Osteocyte (in vitro differentiated cells): ENCODE data around the gene OR51B5. TPM values are rescaled to one million over a fixed set of nuclear protein-coding genes. Genes with fewer than 3 reads are reported as not detected.
"Not testable (repeated sequence)": the region's sequence is repeated elsewhere in the genome, so short reads cannot be mapped to it uniquely, and the experiment has no call there.

ENCODE experiments used
- DNase-seq: peaks from one replicate; pipeline ENCODE4 v3.0.0; 2021; ENCODE audit warnings: mixed read lengths; ENCODE audit not compliant: unreplicated experiment; ENCODE audit errors: extremely low spot score
- H3K27ac Mint-ChIP-seq: one replicate; pipeline ENCODE4 v1.8.0; 2021; ENCODE audit warnings: mild to moderate bottlenecking, mixed read lengths; ENCODE audit not compliant: unreplicated experiment
- H3K27me3 Mint-ChIP-seq: one replicate; pipeline ENCODE4 v1.8.0; 2021; ENCODE audit warnings: mixed read lengths; ENCODE audit not compliant: unreplicated experiment
- H3K36me3 Mint-ChIP-seq: one replicate; pipeline ENCODE4 v1.8.0; 2021; ENCODE audit warnings: mixed read lengths; ENCODE audit not compliant: unreplicated experiment
- H3K4me1 Mint-ChIP-seq: one replicate; pipeline ENCODE4 v1.8.0; 2021; ENCODE audit warnings: mixed read lengths; ENCODE audit not compliant: unreplicated experiment
- H3K4me3 Mint-ChIP-seq: one replicate; pipeline ENCODE4 v1.8.0; 2021; ENCODE audit warnings: mild to moderate bottlenecking, moderate library complexity, mixed read lengths; ENCODE audit not compliant: unreplicated experiment
- H3K9me3 Mint-ChIP-seq: one replicate; pipeline ENCODE4 v1.8.0; 2021; ENCODE audit warnings: mixed read lengths; ENCODE audit not compliant: unreplicated experiment
- total RNA-seq: library from RNA; stranded (reverse); gene quantifications from 2 replicates; pipeline ENCODE4 v1.2.1, GENCODE V29; 2021
- TF ChIP-seq, protein P1 (sequence below): fragments of 200-600 bp; sonication (generic); IDR thresholded peaks from 2 replicates; pipeline ENCODE4 v1.5.0; 2021; ENCODE audit warnings: antibody characterized with exemption, mild to moderate bottlenecking, moderate library complexity

The OR51B5 gene
- total RNA-seq, 1 donor from 2014 or later = not detected

DNA sequence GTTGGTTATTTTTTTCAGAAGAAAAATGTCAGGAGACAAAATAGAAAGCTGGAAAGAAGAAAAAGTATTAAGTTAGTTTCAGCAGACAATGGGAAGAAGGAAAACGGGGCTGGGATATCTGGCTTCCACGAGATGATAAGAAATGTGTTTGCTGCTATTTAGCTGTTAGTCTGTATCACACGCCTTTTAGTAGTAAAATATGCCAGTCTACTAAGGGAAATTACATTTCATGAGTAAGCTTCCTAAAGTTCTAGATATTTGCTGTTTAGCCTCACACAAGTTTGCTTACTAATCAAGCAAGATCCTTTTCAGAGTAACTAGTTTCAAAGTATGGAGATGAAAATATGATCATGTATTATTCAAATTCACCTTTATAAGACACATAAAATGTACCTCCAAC is 43.1 kb downstream of the OR51B5 start:
- DNase-seq = no peak
- no peak overlapping the region for H3K27ac Mint-ChIP-seq
- no peak overlapping the region for H3K4me3 Mint-ChIP-seq
- no peaks in the 10 kb centered on the region for H3K36me3 Mint-ChIP-seq
- no peaks in the 10 kb centered on the region for H3K4me1 Mint-ChIP-seq
- TF ChIP-seq, protein P1, sequence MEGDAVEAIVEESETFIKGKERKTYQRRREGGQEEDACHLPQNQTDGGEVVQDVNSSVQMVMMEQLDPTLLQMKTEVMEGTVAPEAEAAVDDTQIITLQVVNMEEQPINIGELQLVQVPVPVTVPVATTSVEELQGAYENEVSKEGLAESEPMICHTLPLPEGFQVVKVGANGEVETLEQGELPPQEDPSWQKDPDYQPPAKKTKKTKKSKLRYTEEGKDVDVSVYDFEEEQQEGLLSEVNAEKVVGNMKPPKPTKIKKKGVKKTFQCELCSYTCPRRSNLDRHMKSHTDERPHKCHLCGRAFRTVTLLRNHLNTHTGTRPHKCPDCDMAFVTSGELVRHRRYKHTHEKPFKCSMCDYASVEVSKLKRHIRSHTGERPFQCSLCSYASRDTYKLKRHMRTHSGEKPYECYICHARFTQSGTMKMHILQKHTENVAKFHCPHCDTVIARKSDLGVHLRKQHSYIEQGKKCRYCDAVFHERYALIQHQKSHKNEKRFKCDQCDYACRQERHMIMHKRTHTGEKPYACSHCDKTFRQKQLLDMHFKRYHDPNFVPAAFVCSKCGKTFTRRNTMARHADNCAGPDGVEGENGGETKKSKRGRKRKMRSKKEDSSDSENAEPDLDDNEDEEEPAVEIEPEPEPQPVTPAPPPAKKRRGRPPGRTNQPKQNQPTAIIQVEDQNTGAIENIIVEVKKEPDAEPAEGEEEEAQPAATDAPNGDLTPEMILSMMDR = no peak
- H3K9me3 Mint-ChIP-seq = no peaks in the 10 kb centered on the region
- peaks cover 42% of the 10 kb centered on the region for H3K27me3 Mint-ChIP-seq

DNA sequence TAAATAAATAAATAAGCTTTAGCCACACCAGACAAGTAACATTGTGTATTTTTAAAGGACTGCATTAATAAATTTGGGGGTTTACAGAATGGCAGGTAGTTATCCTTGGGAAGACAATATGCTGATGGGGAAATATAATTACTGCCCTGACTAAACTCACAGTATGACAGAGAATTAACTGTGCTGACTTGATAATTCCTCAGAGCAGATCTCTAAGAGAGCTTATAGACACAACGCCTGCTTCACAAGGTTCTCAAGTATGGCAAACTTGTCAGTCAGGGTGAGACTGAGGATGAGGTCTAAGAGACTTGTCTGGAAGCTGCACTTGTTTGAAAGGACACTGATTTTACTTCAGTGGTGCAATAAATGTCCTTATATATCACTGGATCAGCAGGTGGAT is 44.9 kb downstream of the OR51B5 start:
- TF ChIP-seq, protein P1 = no peak
- Mint-ChIP-seq H3K36me3 (no peaks in the 10 kb centered on the region), H3K4me3 (no peak overlapping the region), H3K9me3 (no peaks in the 10 kb centered on the region), H3K27ac (no peak overlapping the region), H3K4me1 (no peaks in the 10 kb centered on the region), H3K27me3 (peaks cover 39% of the 10 kb centered on the region)
- DNase-seq = no peak

DNA sequence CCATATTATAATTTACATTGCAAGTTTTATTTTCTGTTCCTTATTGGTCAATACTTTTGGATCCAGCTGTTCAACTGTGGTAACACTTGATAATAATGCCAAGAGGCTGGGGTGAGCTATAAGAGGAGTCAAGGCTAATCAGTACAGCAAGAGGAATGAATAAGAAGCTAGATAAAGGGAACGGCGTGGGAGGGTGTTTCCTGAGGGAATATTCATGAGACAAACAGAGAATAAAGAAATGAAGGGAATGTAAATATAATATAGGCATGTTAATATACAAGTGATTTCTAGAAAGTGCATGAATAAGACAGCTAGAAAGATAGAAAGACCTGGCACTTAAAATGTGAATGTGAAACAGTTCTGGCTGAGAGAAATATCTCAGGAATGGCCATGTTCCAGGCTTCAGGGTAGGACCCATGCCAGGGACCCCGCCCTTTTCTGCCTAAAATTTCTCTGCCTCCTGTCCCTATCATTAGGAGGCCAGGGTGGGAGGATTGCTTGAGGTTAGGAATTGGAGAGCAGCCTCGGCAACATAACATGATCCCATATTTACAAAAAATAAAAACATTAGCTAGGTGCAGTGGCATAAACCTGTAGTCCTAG is 45.5 kb downstream of the OR51B5 start:
- H3K4me1 Mint-ChIP-seq = peaks cover 6% of the 10 kb centered on the region
- DNase-seq = no peak
- TF ChIP-seq, protein P1 = no peak

DNA sequence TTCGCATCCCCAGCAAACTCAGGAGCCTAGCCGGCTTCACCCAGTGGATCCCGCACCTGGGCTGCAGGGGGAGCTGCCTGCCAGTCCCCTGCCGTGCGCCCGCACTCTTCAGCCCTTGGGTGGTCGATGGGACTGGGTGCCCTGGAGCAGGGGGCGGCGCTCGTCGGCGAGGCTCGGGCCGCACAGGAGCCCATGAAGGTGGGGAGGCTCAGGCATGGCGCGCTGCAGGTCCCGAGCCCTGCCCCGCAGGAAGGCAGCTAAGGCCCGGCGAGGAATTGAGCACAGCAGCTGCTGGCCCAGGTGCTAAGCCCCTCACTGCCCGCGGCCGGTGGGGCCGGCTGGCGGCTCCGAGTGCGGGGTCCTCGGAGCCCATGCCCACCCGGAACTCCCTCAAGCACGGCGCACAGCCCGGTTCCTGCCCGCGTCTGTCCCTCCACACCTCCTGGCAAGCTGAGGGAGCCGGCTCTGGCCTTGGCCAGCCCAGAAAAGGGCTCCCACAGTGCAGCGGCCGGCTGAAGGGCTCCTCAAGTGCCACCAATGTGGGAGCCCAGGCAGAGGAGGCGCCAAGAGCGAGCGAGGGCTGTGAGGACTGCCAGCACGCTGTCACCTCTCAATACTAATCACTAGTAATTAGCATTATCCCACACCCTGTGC is 48.9 kb downstream of the OR51B5 start:
- not testable (repeated sequence) for H3K9me3 Mint-ChIP-seq, H3K36me3 Mint-ChIP-seq, H3K27ac Mint-ChIP-seq, DNase-seq, H3K4me3 Mint-ChIP-seq, H3K4me1 Mint-ChIP-seq
- H3K27me3 Mint-ChIP-seq = peaks cover 27% of the 10 kb centered on the region

More for the DNA sequence above, 45.5 kb downstream of the OR51B5 start:
- Mint-ChIP-seq H3K36me3 (no peaks in the 10 kb centered on the region), H3K9me3 (no peaks in the 10 kb centered on the region), H3K4me3 (no peak overlapping the region), H3K27ac (no peak overlapping the region), H3K27me3 (peaks cover 39% of the 10 kb centered on the region)

DNA sequence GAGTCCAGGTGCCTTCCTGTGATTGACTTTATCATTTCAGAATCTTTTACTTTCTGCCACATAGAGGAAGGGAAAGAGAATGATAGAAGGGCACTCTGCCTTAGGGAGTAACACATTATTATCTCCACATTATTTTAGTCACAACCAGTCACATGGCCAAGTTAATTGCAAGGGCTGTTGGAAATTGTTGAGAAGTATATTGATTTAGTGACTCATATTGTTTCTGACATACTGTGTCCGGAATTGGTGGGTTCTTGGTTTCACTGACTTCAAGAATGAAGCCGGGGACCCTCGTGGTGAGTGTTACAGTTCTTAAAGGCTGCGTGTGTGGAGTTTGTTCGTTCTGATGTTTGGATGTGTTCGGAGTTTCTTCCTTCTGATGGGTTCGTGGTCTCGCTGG is 50.3 kb downstream of the OR51B5 start:
- no peak for DNase-seq
- H3K27ac Mint-ChIP-seq = no peak overlapping the region
- peaks cover 19% of the 10 kb centered on the region for H3K27me3 Mint-ChIP-seq

More for the DNA sequence above, 50.3 kb downstream of the OR51B5 start:
- Mint-ChIP-seq H3K4me3 (no peak overlapping the region), H3K9me3 (no peaks in the 10 kb centered on the region), H3K4me1 (peaks cover 6% of the 10 kb centered on the region), H3K36me3 (no peaks in the 10 kb centered on the region)
- TF ChIP-seq, protein P1 = no peak

Other genes with a start within 250 kb of the OR51B5 start
- gene OR52A5, start 205.2 kb downstream of the OR51B5 start, total RNA-seq = not detected in 2 replicates
- gene OR52A1, start 188.8 kb downstream of the OR51B5 start, total RNA-seq = not detected in 2 replicates
- not detected in 2 replicates for gene OR51V1, start 142.8 kb downstream of the OR51B5 start, total RNA-seq
- not detected in 2 replicates for gene HBB, start 116.5 kb downstream of the OR51B5 start, total RNA-seq
- not detected in 2 replicates for gene HBD, start 109.0 kb downstream of the OR51B5 start, total RNA-seq
- not detected in 2 replicates for gene HBG1, start 93.7 kb downstream of the OR51B5 start, total RNA-seq
- gene HBG2, start 88.7 kb downstream of the OR51B5 start, total RNA-seq = not detected in 2 replicates
- not detected in 2 replicates for gene HBE1, start 73.6 kb downstream of the OR51B5 start, total RNA-seq
- gene OR51B4, start 41.6 kb downstream of the OR51B5 start, total RNA-seq = not detected in 2 replicates
- not detected in 2 replicates for gene OR51B2, start 19.2 kb downstream of the OR51B5 start, total RNA-seq
- not detected in 2 replicates for gene OR51B6, start 8.0 kb upstream of the OR51B5 start, total RNA-seq
- not detected in 2 replicates for gene OR51M1, start 40.3 kb upstream of the OR51B5 start, total RNA-seq
- gene OR51Q1, start 78.6 kb upstream of the OR51B5 start, total RNA-seq = not detected in 2 replicates
- not detected in 2 replicates for gene OR51I1, start 98.0 kb upstream of the OR51B5 start, total RNA-seq
- gene OR51I2, start 105.8 kb upstream of the OR51B5 start, total RNA-seq = not detected in 2 replicates
- not detected in 2 replicates for gene OR52D1, start 145.2 kb upstream of the OR51B5 start, total RNA-seq
- not detected in 2 replicates for gene UBQLN3, start 166.4 kb upstream of the OR51B5 start, total RNA-seq
- gene UBQLNL, start 173.2 kb upstream of the OR51B5 start, total RNA-seq = 0.32 and 0.39 TPM in 2 replicates
- gene OR52H1, start 205.0 kb upstream of the OR51B5 start, total RNA-seq = not detected in 2 replicates
- not detected in 2 replicates for gene OR52B6, start 237.4 kb upstream of the OR51B5 start, total RNA-seq